A673 (cell line): ENCODE results near the gene TENT5C. TPM values are rescaled to one million over a fixed set of nuclear protein-coding genes. Genes with fewer than 3 reads are reported as not detected.

Experiments used
- BruUV-seq: library from RNA; stranded (reverse); fragments of 400-500 nt; replicated peaks from 2 replicates; lab custom pipeline; 2021; lab: Mats Ljungman, UMichigan
- CTCF ChIA-PET: fragments of 300-600 bp; sonication (Branson Sonifier 250); formaldehyde crosslinking; loops from one replicate; lab custom pipeline; 2022; ENCODE audit warnings: antibody characterized with exemption; lab: Charles Lee
- POLR2A ChIA-PET: fragments of 300-600 bp; sonication (Branson Sonifier 250); formaldehyde crosslinking; loops from one replicate; lab custom pipeline; 2022; ENCODE audit warnings: antibody characterized with exemption; ENCODE audit not compliant: low non-redundant PET; lab: Charles Lee
- DNase-seq: peaks from one replicate; pipeline ENCODE4 v3.0.0-alpha.2; 2015; ENCODE audit warnings: low spot score
- H3K27ac ChIP-seq: fragments of 200-600 bp; sonication (generic); 2 replicates; pipeline ENCODE4 v1.5.1; 2016; ENCODE audit warnings: mixed run types, low read depth, mild to moderate bottlenecking, mixed read lengths, antibody characterized with exemption, low read length; ENCODE audit not compliant: poor library complexity, severe bottlenecking
- H3K27me3 ChIP-seq: fragments of 200-600 bp; sonication (generic); replicated peaks from 2 replicates; pipeline ENCODE4 v1.6.1; 2017; ENCODE audit warnings: mixed run types, low read depth, mild to moderate bottlenecking, mixed read lengths, antibody characterized with exemption, low read length; ENCODE audit not compliant: insufficient read depth, poor library complexity
- H3K36me3 ChIP-seq: fragments of 200-600 bp; sonication (generic); 2 replicates; pipeline ENCODE4 v1.6.1; 2016; ENCODE audit warnings: mixed run types, mild to moderate bottlenecking, mixed read lengths, antibody characterized with exemption, low read length; ENCODE audit not compliant: insufficient read depth, poor library complexity, severe bottlenecking
- H3K4me1 ChIP-seq: fragments of 200-600 bp; sonication (generic); 2 replicates; pipeline ENCODE4 v1.6.1; 2017; ENCODE audit warnings: mixed run types, mild to moderate bottlenecking, mixed read lengths, antibody characterized with exemption, low read length; ENCODE audit not compliant: insufficient read depth, poor library complexity, severe bottlenecking
- H3K4me3 ChIP-seq: fragments of 200-600 bp; sonication (generic); 2 replicates; pipeline ENCODE4 v1.5.1; 2016; ENCODE audit warnings: low read depth, mixed run types, mild to moderate bottlenecking, mixed read lengths, low read length; ENCODE audit not compliant: poor library complexity, severe bottlenecking
- H3K9me3 ChIP-seq: fragments of 200-600 bp; sonication (generic); 2 replicates; pipeline ENCODE4 v1.6.1; 2016; ENCODE audit warnings: mixed run types, low read depth, mild to moderate bottlenecking, mixed read lengths, antibody characterized with exemption, low read length; ENCODE audit not compliant: poor library complexity, severe bottlenecking
- EZH2 ChIP-seq: fragments of 200-600 bp; sonication (generic); IDR thresholded peaks from 2 replicates; pipeline ENCODE4 v1.6.1; 2017; ENCODE audit warnings: borderline replicate concordance, low read depth, mild to moderate bottlenecking, mixed read lengths, antibody characterized with exemption, low read length; ENCODE audit not compliant: poor library complexity, severe bottlenecking
- intact Hi-C: fragments of 100-400 bp; cut with micrococcal nuclease; formaldehyde crosslinking; loops from one replicate; pipeline ENCODE4 v1.10.0; 2022; ENCODE audit not compliant: unreplicated experiment
- total RNA-seq: library from RNA; stranded (reverse); gene quantifications from 2 replicates; pipeline ENCODE4 v1.2.3, GENCODE V29; 2021
- TF ChIP-seq, protein P1 (sequence below): fragments of 300-800, 200-600 bp; sonication (generic); conservative IDR thresholded peaks from 2 replicates; pipeline ENCODE4 v1.5.1; 2017; ENCODE audit warnings: low read depth, mild to moderate bottlenecking, antibody characterized with exemption, low read length, moderate library complexity, mixed read lengths

TENT5C gene
- total RNA-seq, 1 experiment from 2014 or later: 1.1 TPM

DNA sequence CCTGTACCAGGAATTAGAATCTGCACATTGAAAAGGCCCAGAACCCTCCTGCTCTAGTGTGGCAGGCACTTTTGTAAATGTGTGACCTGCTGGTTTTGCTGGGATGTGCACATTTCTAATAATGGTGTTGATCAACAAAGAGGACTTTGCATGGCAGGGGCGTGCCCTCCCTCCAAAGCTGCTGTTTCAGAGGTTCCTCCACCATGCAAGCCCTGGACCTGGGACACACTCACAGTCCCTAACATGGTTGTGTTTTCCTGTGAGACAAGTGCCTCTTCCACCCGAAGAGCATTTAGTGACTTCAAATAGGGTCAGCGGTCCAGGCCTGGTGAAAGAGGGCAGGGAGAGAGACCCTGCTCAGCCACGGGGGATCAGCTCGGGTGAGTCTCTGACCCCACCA lies 28.1 kb downstream of the TENT5C start:
- Histone ChIP-seq H3K4me1 (no peaks in the 10 kb centered on the region), H3K9me3 (no peaks in the 10 kb centered on the region), H3K36me3 (no peaks in the 10 kb centered on the region), H3K27me3 (no peaks in the 10 kb centered on the region), H3K27ac (no peak overlapping the region), H3K4me3 (no peak overlapping the region)
- intact Hi-C loops: no loop called here
- TF ChIP-seq, protein P1, sequence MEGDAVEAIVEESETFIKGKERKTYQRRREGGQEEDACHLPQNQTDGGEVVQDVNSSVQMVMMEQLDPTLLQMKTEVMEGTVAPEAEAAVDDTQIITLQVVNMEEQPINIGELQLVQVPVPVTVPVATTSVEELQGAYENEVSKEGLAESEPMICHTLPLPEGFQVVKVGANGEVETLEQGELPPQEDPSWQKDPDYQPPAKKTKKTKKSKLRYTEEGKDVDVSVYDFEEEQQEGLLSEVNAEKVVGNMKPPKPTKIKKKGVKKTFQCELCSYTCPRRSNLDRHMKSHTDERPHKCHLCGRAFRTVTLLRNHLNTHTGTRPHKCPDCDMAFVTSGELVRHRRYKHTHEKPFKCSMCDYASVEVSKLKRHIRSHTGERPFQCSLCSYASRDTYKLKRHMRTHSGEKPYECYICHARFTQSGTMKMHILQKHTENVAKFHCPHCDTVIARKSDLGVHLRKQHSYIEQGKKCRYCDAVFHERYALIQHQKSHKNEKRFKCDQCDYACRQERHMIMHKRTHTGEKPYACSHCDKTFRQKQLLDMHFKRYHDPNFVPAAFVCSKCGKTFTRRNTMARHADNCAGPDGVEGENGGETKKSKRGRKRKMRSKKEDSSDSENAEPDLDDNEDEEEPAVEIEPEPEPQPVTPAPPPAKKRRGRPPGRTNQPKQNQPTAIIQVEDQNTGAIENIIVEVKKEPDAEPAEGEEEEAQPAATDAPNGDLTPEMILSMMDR: no peak
- DNase-seq: no peak
- no TSS peak for BruUV-seq
- POLR2A ChIA-PET: no interaction called here
- CTCF ChIA-PET: no interaction called here

DNA sequence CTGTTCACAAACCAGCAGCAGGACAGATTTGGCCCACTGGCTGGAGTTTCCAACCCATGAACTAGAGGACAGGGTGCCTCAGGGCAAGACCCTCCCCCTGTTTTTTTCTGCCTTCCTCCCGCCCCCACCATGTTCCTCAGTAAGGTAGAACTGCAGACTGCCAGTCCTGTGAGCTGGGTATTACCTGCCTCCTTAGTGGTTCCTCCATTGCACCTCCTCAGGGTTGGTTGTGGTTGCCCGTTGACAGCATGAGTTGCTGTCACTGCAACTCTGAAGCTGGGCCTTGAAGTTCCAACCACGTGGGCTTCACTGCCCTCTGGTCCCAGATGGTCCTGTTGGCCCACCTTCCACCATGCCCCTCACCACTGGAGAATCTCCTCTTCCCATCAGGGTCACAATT lies 28.8 kb downstream of the TENT5C start:
- POLR2A ChIA-PET: no interaction called here
- TF ChIP-seq, protein P1: no peak
- TF ChIP-seq EZH2: no peak
- Histone ChIP-seq H3K4me3 (no peak overlapping the region), H3K9me3 (no peaks in the 10 kb centered on the region), H3K27ac (no peak overlapping the region), H3K36me3 (no peaks in the 10 kb centered on the region), H3K27me3 (no peaks in the 10 kb centered on the region), H3K4me1 (no peaks in the 10 kb centered on the region)
- CTCF ChIA-PET: no interaction called here
- no TSS peak for BruUV-seq
- DNase-seq: no peak
- intact Hi-C loops: no loop called here

DNA sequence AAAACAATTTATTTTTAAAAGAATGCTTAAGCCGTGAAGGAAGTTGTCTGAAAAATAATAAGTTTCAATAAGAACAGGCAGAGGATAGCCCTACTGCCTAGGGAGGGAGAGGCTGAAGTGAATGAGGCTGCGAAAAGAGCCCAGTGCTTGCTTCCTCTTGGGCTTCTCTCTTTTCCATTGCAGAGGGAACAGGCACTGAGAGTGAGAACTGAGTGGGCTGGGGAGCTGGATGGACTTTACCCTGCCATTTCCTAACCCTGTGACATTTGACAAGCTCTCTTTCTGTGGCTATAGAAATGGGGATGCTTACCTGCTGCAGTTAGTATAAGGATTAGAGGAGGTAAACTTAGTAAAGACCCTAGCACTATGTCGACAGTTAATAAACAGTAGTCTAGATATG lies 30.0 kb downstream of the TENT5C start:
- intact Hi-C loops: loop anchor here (2.0 kb wide), 1 partner anchor 21 kb away; no protein-coding TSS in a partner anchor
- Histone ChIP-seq H3K27me3 (no peaks in the 10 kb centered on the region), H3K4me3 (no peak overlapping the region), H3K9me3 (no peaks in the 10 kb centered on the region), H3K36me3 (no peaks in the 10 kb centered on the region), H3K4me1 (no peaks in the 10 kb centered on the region), H3K27ac (no peak overlapping the region)
- no peak for TF ChIP-seq EZH2
- TF ChIP-seq, protein P1: no peak
- POLR2A ChIA-PET: no interaction called here
- CTCF ChIA-PET: no interaction called here
- no peak for DNase-seq
- no TSS peak for BruUV-seq
